Measurements from ENCODE around the gene TWIST1.
A peak's percentile ranks its signal among the peaks of the same experiment; 100 is the strongest.

Gene TWIST1

GRCh38 chr7:19111474-19112273, 5.8 kb downstream of the TWIST1 start:
- peaks cover 2 to 23% (median 15%) of the 10 kb centered on the region in 4 donors for H3K4me1 ChIP-seq
- H3K4me3 ChIP-seq, result peak overlapping the region; percentile 36 to 37
- no peak for DNase-seq
- no peaks in the 10 kb centered on the region for H3K36me3 ChIP-seq
- TF ChIP-seq, protein P1, sequence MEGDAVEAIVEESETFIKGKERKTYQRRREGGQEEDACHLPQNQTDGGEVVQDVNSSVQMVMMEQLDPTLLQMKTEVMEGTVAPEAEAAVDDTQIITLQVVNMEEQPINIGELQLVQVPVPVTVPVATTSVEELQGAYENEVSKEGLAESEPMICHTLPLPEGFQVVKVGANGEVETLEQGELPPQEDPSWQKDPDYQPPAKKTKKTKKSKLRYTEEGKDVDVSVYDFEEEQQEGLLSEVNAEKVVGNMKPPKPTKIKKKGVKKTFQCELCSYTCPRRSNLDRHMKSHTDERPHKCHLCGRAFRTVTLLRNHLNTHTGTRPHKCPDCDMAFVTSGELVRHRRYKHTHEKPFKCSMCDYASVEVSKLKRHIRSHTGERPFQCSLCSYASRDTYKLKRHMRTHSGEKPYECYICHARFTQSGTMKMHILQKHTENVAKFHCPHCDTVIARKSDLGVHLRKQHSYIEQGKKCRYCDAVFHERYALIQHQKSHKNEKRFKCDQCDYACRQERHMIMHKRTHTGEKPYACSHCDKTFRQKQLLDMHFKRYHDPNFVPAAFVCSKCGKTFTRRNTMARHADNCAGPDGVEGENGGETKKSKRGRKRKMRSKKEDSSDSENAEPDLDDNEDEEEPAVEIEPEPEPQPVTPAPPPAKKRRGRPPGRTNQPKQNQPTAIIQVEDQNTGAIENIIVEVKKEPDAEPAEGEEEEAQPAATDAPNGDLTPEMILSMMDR (IDR thresholded peaks at IDR 0.05), result no peak
- H3K9me3 ChIP-seq, result no peaks in the 10 kb centered on the region
- H3K27ac ChIP-seq, result peak overlapping the region in 1 of 2 donors; percentile 46
- peaks cover 0 to 47% of the 10 kb centered on the region in 2 donors for H3K27me3 ChIP-seq
- intact Hi-C loops (cut with DNase I; ENCODE audit: low total_unique reads), result no loop called here

- no peaks in the 10 kb centered on the region for H3K36me3 ChIP-seq
- no peaks in the 10 kb centered on the region for H3K9me3 ChIP-seq
- intact Hi-C loops (cut with DNase I; ENCODE audit: low total_unique reads), result no loop called here
- TF ChIP-seq, protein P1 (IDR thresholded peaks at IDR 0.05), result no peak
- peaks cover 5 to 25% (median 10%) of the 10 kb centered on the region in 4 donors for H3K4me1 ChIP-seq
- H3K27me3 ChIP-seq, result peaks cover 0 to 48% of the 10 kb centered on the region in 2 donors
- no peak overlapping the region for H3K27ac ChIP-seq
- DNase-seq, result no peak
- no peak overlapping the region for H3K4me3 ChIP-seq
Observed at GRCh38 chr7:19110776-19111175, 6.7 kb downstream of the TWIST1 start.

DNA sequence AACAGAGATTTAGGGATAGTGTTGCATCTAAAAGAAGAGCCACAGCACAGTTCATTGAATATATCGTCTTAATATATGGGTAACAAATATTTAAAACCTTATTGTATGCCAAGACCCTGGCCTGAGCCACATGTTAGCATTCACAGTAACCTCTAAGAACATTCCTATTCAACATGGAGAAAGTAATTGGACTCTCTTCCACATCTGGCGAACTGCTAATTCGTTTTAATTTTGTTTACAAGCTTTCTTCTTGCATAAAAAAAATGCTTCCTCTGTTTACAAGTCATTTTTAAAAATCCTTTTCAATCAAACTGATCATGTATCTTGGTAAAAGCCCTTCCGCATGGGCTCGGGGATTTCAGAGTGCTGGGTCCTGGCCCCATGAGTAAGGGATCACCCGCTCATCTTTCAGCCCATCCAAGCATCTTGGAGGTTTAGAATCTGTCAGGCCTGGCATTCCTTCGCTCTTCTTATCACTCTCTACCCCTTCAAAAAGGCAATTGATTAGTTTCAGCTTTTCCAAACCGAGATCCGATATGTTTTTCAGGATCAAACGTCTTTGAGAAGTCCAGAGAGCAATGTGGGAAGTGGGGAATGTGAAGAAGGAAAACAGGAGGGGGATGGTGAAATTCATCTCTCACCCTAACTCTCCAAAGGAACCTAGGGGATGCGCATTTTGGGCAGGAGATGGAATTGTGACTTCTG, 7.3 kb downstream of the TWIST1 start:
- H3K36me3 ChIP-seq, result no peaks in the 10 kb centered on the region
- no peak overlapping the region for H3K27ac ChIP-seq
- DNase-seq, result no peak
- H3K9me3 ChIP-seq, result no peaks in the 10 kb centered on the region
- TF ChIP-seq, protein P1 (IDR thresholded peaks at IDR 0.05), result no peak
- H3K27me3 ChIP-seq, result peaks cover 0 to 50% of the 10 kb centered on the region in 2 donors
- intact Hi-C loops (cut with DNase I; ENCODE audit: low total_unique reads), result no loop called here
- peaks cover 5 to 26% (median 10%) of the 10 kb centered on the region in 4 donors for H3K4me1 ChIP-seq
- H3K4me3 ChIP-seq, result no peak overlapping the region

- Histone ChIP-seq H3K9me3 (no peaks in the 10 kb centered on the region), H3K36me3 (no peaks in the 10 kb centered on the region), H3K27ac (no peak overlapping the region), H3K4me1 (peaks cover 5 to 26% (median 10%) of the 10 kb centered on the region in 4 donors), H3K27me3 (peaks cover 0 to 50% of the 10 kb centered on the region in 2 donors), H3K4me3 (no peak overlapping the region)
- no peak for DNase-seq
- TF ChIP-seq, protein P1 (IDR thresholded peaks at IDR 0.05), result no peak
- intact Hi-C loops (cut with DNase I; ENCODE audit: low total_unique reads), result no loop called here
Observed at GRCh38 chr7:19109000-19109946, 8.2 kb downstream of the TWIST1 start.
